ENCODE data around the gene SCARB1.

DNA sequence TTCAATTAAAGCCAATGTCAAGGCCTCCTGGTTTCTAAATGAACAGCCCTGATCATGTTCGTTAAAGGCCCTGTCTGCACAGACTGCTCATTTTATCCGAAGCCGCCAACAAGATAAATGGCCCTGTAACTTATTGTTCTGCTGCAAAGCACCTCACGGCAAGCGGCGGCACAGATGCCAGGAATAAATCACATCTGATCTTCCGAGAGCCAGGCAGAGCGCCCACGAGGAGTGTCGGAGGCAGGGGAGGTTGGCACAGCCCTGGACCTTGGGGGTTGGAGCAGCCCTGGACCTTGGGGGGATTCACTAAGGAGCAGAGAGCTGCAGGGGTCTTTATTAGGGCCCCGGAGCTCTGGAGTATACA lies 110.5 kb downstream of the SCARB1 start:
- TF ChIP-seq, protein P1, sequence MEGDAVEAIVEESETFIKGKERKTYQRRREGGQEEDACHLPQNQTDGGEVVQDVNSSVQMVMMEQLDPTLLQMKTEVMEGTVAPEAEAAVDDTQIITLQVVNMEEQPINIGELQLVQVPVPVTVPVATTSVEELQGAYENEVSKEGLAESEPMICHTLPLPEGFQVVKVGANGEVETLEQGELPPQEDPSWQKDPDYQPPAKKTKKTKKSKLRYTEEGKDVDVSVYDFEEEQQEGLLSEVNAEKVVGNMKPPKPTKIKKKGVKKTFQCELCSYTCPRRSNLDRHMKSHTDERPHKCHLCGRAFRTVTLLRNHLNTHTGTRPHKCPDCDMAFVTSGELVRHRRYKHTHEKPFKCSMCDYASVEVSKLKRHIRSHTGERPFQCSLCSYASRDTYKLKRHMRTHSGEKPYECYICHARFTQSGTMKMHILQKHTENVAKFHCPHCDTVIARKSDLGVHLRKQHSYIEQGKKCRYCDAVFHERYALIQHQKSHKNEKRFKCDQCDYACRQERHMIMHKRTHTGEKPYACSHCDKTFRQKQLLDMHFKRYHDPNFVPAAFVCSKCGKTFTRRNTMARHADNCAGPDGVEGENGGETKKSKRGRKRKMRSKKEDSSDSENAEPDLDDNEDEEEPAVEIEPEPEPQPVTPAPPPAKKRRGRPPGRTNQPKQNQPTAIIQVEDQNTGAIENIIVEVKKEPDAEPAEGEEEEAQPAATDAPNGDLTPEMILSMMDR (IDR thresholded peaks at IDR 0.05; ENCODE audit: insufficient read depth, low read length): no peak
- TF ChIP-seq, protein P2, sequence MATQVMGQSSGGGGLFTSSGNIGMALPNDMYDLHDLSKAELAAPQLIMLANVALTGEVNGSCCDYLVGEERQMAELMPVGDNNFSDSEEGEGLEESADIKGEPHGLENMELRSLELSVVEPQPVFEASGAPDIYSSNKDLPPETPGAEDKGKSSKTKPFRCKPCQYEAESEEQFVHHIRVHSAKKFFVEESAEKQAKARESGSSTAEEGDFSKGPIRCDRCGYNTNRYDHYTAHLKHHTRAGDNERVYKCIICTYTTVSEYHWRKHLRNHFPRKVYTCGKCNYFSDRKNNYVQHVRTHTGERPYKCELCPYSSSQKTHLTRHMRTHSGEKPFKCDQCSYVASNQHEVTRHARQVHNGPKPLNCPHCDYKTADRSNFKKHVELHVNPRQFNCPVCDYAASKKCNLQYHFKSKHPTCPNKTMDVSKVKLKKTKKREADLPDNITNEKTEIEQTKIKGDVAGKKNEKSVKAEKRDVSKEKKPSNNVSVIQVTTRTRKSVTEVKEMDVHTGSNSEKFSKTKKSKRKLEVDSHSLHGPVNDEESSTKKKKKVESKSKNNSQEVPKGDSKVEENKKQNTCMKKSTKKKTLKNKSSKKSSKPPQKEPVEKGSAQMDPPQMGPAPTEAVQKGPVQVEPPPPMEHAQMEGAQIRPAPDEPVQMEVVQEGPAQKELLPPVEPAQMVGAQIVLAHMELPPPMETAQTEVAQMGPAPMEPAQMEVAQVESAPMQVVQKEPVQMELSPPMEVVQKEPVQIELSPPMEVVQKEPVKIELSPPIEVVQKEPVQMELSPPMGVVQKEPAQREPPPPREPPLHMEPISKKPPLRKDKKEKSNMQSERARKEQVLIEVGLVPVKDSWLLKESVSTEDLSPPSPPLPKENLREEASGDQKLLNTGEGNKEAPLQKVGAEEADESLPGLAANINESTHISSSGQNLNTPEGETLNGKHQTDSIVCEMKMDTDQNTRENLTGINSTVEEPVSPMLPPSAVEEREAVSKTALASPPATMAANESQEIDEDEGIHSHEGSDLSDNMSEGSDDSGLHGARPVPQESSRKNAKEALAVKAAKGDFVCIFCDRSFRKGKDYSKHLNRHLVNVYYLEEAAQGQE (IDR thresholded peaks at IDR 0.05; ENCODE audit: insufficient replicate concordance, low read depth): no peak

Measured in HL-60 (cell line).